Upper lobe of left lung (tissue), 6 donors: ENCODE measurements around the gene EFNA3. TPM values are rescaled to one million over a fixed set of nuclear protein-coding genes. Genes with fewer than 3 reads are reported as not detected.

Source experiments
- ATAC-seq, 2 donors: fragments of 200-7000 bp; cut with Tn5 transposase; one replicate each; pipeline ENCODE4 v1.9.1; 2022; ENCODE audit warnings: mild to moderate bottlenecking in 2 of 2, moderate library complexity in 2 of 2; ENCODE audit not compliant: low FRiP score in 2 of 2
- DNase-seq, 2 donors: peaks; one replicate each; pipeline ENCODE4 v3.0.0-alpha.2; 2019 to 2020
- H3K27ac ChIP-seq, 4 donors: fragments of 200-600 bp; sonication (generic); one replicate each; pipeline ENCODE4 v1.5.1; 2016 to 2019
- H3K27me3 ChIP-seq, 4 donors: fragments of 200-600 bp; sonication (generic); one replicate each; pipeline ENCODE4 v1.5.1; 2017 to 2019
- H3K36me3 ChIP-seq, 4 donors: fragments of 200-600 bp; sonication (generic); one replicate each; pipeline ENCODE4 v1.5.1; 2016 to 2019
- H3K4me1 ChIP-seq, 4 donors: fragments of 200-600 bp; sonication (generic); one replicate each; pipeline ENCODE4 v1.5.1; 2018 to 2019
- H3K4me3 ChIP-seq, 4 donors: fragments of 200-600 bp; sonication (generic); one replicate each; pipeline ENCODE4 v1.5.1; 2017 to 2019; ENCODE audit warnings: mild to moderate bottlenecking in 2 of 4, moderate library complexity in 1 of 4
- H3K9me3 ChIP-seq, 4 donors: fragments of 200-600 bp; sonication (generic); one replicate each; pipeline ENCODE4 v1.5.1; 2018 to 2019
- EP300 ChIP-seq, 4 donors: sonication (generic); formaldehyde crosslinking; IDR thresholded peaks; one replicate each; pipeline ENCODE4 v1.5.1; 2017; ENCODE audit warnings: antibody characterized with exemption in 4 of 4, control low read depth in 2 of 4
- POLR2A ChIP-seq, 4 donors: fragments of 450-650 bp; IDR thresholded peaks; one replicate each; pipeline ENCODE4 v1.5.1; 2016 to 2017; ENCODE audit warnings: antibody characterized with exemption in 4 of 4, mild to moderate bottlenecking in 2 of 4
- POLR2AphosphoS5 ChIP-seq, 2 donors: sonication (generic); formaldehyde crosslinking; IDR thresholded peaks; one replicate each; pipeline ENCODE4 v1.5.1; 2017; ENCODE audit warnings: antibody characterized with exemption in 2 of 2
- WGBS, 2 donors: methylation state at CpG; one replicate each; pipeline ENCODE4 v1.1.5; 2017 to 2018; 5-methylcytosine and 5-hydroxymethylcytosine counted together
- total RNA-seq, 6 donors: library from RNA; depleted of rRNA in 4 of 6; stranded (reverse); fragments of >200 nt in 4 of 6; gene quantifications; one replicate each; pipeline versions ENCODE4 v1.1.0 to v1.2.1, GENCODE V29; 2016 to 2021
- TF ChIP-seq, protein P1 (sequence below), 6 experiments: fragments of 450-650 bp in 4 of 6; fragments of 200-600 bp in 2 of 6; sonication (generic) in 2 of 6; IDR thresholded peaks; one replicate each; pipeline ENCODE4 v1.5.1; 2016 to 2019; ENCODE audit warnings: antibody characterized with exemption in 6 of 6
- donor health status: DM: no; HTN: no; CAD: no; lungs with moderate emphysema.
- donor health status: DM: no; HTN: yes; CAD: no; lungs with severe emphysema.

The EFNA3 gene
- total RNA-seq, 6 donors from 2014 or later: 0.33 to 2.1 (median 1.4) TPM

DNA sequence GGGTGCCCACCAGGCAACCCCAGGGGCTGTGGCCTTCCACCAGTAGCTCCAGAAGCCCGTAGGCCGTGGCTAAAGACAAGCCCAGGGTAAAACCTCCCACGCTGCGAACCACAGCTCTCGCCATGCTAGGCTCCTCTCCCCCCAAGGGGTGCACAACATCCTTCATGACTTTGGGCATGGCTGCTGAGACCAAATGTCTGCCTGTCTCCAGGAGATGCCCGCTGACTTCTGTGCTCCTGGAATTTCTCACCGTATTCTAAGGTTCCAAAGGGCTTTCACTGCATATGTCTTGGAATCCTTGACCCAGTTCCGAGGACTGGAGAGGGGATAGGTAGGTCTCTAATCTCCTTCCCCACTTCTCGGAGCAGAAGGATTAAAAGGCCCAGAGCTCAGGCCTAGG lies 45.1 kb upstream of the EFNA3 start, which contains the start of the genes DCST1 and DCST2:
TSS of gene DCST1 (plus strand) at position 301 of the 400 bp plus-strand sequence. CDS start 213 bp downstream, outside the sequence.
TSS of gene DCST2 (minus strand) at position 258 of the 400 bp plus-strand sequence. CDS start at position 178, 80 bp downstream.
- no peak for DNase-seq
- no peaks in the 10 kb centered on the region for H3K9me3 ChIP-seq
- no peak for ATAC-seq
- H3K4me3 ChIP-seq: no peak within 1 kb of the TSS
- WGBS, 2 donors: 95 to 98% methylated on average over 7 to 9 of the region's 9 CpGs
- no peak within 1 kb of the TSS for H3K27ac ChIP-seq
- H3K36me3 ChIP-seq: no peaks in the 10 kb centered on the region
- peaks cover 0 to 4% (median 2%) of the 10 kb centered on the region in 4 donors for H3K4me1 ChIP-seq
- H3K27me3 ChIP-seq: no peaks in the 10 kb centered on the region
- no peak for TF ChIP-seq EP300 (IDR thresholded peaks at IDR 0.05)
- TF ChIP-seq, protein P1, sequence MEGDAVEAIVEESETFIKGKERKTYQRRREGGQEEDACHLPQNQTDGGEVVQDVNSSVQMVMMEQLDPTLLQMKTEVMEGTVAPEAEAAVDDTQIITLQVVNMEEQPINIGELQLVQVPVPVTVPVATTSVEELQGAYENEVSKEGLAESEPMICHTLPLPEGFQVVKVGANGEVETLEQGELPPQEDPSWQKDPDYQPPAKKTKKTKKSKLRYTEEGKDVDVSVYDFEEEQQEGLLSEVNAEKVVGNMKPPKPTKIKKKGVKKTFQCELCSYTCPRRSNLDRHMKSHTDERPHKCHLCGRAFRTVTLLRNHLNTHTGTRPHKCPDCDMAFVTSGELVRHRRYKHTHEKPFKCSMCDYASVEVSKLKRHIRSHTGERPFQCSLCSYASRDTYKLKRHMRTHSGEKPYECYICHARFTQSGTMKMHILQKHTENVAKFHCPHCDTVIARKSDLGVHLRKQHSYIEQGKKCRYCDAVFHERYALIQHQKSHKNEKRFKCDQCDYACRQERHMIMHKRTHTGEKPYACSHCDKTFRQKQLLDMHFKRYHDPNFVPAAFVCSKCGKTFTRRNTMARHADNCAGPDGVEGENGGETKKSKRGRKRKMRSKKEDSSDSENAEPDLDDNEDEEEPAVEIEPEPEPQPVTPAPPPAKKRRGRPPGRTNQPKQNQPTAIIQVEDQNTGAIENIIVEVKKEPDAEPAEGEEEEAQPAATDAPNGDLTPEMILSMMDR (IDR thresholded peaks at IDR 0.05): no peak
- TF ChIP-seq POLR2A (IDR thresholded peaks at IDR 0.05): no peak
- no peak for TF ChIP-seq POLR2AphosphoS5 (IDR thresholded peaks at IDR 0.05)

DNA sequence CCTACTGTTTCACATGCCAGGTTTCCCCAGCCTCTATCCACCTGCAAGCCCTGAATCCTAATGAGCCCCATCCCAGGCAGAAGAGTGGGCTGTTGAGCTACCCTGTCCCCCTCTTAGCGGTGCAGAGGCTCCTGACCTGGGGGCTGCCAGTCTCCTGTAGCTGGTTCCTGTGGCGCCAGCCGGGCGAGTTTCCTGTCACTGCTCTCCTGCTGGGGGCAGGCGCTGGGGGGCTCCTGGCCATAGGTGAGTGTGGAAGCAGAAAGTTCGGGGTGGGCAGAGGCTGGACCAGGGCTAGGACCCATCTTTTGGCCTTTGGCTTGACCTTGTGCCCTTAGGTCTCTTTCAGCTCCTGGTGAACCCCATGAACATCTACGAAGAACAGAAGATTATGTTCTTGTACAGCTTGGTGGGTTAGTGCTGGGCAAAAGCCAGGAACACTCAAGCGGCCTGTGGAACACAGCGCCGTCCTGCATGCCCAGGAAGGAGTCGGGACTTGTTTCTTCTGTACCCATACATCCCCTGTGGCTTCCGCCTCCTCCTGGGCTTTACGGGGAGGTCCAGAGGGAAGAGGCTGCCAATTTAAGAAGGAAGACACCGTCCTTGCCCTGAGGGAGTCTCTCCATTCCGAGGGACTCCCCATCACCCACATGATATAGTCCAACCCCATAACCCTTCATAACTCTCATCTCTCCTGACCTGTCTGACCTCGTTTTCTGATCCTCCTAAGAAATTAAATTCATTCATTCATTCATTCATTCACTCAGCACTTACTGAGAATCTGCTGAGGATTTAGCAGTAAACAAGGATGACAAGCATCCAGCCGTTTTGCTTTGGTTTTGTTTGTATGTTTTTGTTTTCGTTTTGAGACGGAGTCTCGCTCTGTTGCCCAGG lies 44.1 kb upstream of the EFNA3 start:
- Histone ChIP-seq H3K27ac (no peak overlapping the region), H3K4me3 (no peak overlapping the region), H3K36me3 (no peaks in the 10 kb centered on the region), H3K9me3 (no peaks in the 10 kb centered on the region), H3K4me1 (peaks cover 5 to 13% (median 9%) of the 10 kb centered on the region in 4 donors), H3K27me3 (no peaks in the 10 kb centered on the region)
- WGBS, 2 donors: 82 to 90% methylated on average over 17 to 20 of the region's 20 CpGs
- no peak for DNase-seq
- TF ChIP-seq EP300 (IDR thresholded peaks at IDR 0.05) (no peak), POLR2A (IDR thresholded peaks at IDR 0.05) (no peak), POLR2AphosphoS5 (IDR thresholded peaks at IDR 0.05) (no peak)
- TF ChIP-seq, protein P1 (IDR thresholded peaks at IDR 0.05): no peak
- no peak for ATAC-seq

DNA sequence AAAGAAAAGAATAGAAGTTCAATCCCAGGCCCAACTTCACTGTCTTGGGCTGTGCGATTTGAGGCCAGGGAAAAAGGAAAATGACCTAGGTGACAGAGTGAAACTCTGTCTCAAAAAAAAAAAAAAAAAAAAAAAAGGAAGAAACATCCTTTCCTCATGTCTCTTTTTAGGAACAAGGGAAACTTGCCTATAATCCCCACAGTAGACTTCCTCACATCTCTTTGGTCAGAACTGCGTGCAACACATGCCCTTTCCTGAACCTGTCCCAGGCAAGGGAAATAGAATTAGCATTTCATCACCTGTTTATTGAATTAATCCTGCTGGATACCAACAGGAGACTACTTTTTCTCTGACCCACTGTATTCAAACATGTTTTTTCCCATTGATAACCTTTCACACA lies 42.7 kb upstream of the EFNA3 start:
- H3K27ac ChIP-seq: no peak overlapping the region

DNA sequence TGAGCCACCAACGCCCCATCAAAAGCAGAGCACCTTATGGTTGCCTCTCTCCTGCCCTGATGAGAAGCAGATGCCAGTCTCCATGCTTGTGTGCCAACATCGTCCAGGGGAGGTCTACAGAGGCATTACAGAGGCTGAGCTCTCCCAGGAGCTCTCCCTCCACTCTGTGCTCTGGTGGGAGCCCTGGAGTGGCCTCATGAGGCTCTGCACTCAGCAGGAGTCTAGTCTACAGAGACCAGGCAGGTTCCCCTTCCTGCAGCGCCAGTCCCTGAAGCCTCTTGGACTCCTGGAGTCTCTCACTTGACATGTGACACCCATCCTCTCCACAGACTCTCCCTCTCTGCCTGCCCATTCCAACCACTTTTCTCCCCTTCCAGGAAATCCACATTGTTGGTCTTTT lies 41.6 kb upstream of the EFNA3 start:
- ATAC-seq (no peak), DNase-seq (no peak)
- Histone ChIP-seq H3K27me3 (no peaks in the 10 kb centered on the region), H3K4me1 (peaks cover 5 to 13% (median 9%) of the 10 kb centered on the region in 4 donors), H3K9me3 (no peaks in the 10 kb centered on the region), H3K36me3 (no peaks in the 10 kb centered on the region), H3K27ac (no peak overlapping the region), H3K4me3 (no peak overlapping the region)
- WGBS, 2 donors: 82 to 100% methylated on average over 2 to 3 of the region's 3 CpGs
- TF ChIP-seq POLR2AphosphoS5 (IDR thresholded peaks at IDR 0.05) (no peak), POLR2A (IDR thresholded peaks at IDR 0.05) (no peak), EP300 (IDR thresholded peaks at IDR 0.05) (no peak)

More for the DNA sequence above, 42.7 kb upstream of the EFNA3 start:
- H3K4me1 ChIP-seq: peaks cover 5 to 13% (median 9%) of the 10 kb centered on the region in 4 donors
- TF ChIP-seq POLR2AphosphoS5 (IDR thresholded peaks at IDR 0.05): no peak
- TF ChIP-seq EP300 (IDR thresholded peaks at IDR 0.05): no peak
- TF ChIP-seq, protein P1 (IDR thresholded peaks at IDR 0.05): no peak
- TF ChIP-seq POLR2A (IDR thresholded peaks at IDR 0.05): no peak
- no peaks in the 10 kb centered on the region for H3K27me3 ChIP-seq
- H3K36me3 ChIP-seq: no peaks in the 10 kb centered on the region
- no peak overlapping the region for H3K4me3 ChIP-seq
- no peaks in the 10 kb centered on the region for H3K9me3 ChIP-seq
- WGBS, 2 donors: 76 to 81% methylated on average over 2 of the region's 2 CpGs
- DNase-seq (no peak), ATAC-seq (no peak)

DNA sequence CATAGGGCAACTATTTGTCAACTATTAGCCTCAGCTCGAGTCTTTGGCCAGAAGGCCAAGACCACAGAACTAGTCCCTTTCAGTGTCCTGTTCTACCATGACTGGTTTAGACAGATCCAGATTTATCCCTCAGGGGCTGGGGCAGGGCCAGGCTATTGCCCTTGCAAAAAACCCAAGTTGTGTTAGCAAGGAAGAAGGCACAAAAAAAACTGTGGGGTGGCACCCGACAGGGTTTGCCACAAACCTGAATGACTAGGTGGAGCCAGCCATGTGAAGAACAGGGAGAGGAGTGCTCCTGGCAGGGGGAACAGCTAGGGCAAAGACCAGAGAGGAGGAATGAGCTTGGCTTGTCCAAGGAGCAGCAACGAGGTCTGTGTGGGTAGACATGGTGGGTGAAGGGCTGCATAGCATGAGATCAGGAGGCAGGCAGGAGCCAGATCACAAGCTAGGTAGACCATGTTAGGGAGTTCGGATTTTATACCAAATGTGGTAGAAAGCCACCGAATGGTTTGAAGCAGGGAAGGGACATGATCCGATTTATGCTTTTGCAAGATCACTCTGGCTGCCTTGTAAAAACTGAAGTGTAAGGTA lies 40.7 kb upstream of the EFNA3 start:
- Histone ChIP-seq H3K4me1 (peaks cover 5 to 13% (median 9%) of the 10 kb centered on the region in 4 donors), H3K36me3 (no peaks in the 10 kb centered on the region), H3K27ac (no peak overlapping the region), H3K4me3 (no peak overlapping the region), H3K27me3 (no peaks in the 10 kb centered on the region), H3K9me3 (no peaks in the 10 kb centered on the region)
- ATAC-seq: no peak
- TF ChIP-seq EP300 (IDR thresholded peaks at IDR 0.05) (no peak), POLR2AphosphoS5 (IDR thresholded peaks at IDR 0.05) (no peak), POLR2A (IDR thresholded peaks at IDR 0.05) (no peak)
- TF ChIP-seq, protein P1 (IDR thresholded peaks at IDR 0.05): no peak
- no peak for DNase-seq
- 84 to 85% methylated on average over 5 to 6 of the region's 6 CpGs for WGBS, 2 donors
